ENCODE measurements around the gene BNIP5.
A peak's percentile ranks its signal among the peaks of the same experiment; 100 is the strongest.
"Not testable (repeated sequence)": the region's sequence is repeated elsewhere in the genome, so short reads cannot be mapped to it uniquely, and the experiment has no call there.

Gene BNIP5

DNA sequence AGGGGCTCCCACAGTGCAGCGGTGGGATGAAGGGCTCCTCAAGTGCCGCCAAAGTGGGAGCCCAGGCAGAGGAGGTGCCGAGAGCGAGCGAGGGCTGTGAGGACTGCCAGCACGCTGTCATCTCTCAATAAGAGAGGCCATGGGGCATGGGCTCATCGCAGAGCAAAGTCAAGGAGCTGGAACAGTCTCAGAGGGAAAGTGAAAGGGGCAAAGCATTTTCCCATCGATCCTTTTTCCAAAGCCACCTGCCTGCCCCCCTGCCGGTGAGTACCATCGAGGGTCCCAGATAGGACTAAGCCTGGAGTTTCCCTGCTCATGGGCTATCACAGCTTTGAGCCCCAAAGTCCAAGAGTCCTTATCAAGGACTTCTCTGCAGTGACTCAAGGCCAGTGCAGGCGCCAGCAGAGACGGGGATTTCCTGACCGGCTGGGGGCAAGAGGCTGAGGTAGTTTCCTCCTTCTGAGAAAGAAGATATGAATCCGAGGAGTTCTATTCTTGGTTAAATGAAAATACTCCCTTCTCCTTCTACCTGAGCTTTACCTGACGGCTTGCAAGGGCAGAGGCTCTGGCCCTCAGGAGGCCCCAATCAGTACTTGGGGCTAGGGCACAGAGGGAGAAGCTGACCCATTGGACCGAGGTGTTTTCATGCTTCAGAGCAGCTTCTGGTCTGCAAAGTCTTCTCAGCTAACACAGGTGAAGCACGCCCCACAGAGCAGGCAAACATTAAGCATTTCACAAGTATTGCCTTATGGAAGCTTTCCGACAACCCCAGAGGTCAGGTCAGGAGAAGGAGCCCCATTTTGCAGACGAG, 28.2 kb upstream of the BNIP5 start:
- no peak for DNase-seq

DNA sequence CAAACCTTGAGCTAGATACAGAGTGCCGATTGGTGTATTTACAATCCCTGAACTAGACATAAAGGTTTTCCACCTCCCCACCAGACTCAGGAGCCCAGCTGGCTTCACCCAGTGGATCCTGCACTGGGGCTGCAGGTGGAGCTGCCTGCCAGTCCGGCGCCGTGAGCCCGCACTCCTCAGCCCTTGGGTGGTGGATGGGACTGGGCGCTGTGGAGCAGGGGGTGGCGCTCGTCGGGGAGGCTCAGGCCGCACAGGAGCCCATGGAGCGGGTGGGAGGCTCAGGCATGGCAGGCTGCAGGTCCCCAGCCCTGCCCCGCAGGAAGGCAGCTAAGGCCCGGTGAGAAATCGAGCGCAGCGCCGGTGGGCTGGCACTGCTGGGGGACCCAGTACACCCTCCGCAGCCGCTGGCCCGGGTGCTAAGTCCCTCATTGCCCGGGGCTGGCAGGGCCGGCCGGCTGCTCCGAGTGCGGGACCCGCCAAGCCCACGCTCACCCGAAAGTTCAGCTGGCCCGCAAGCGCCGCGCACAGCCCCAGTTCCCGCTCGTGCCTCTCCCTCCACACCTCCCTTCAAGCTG, 27.5 kb upstream of the BNIP5 start:
- not testable (repeated sequence) for DNase-seq

- not testable (repeated sequence) for DNase-seq
Observed at GRCh38 chr6:36363371-36363752, 26.7 kb upstream of the BNIP5 start.

GRCh38 chr6:36362551-36363370, 26.1 kb upstream of the BNIP5 start:
- DNase-seq, result no peak

DNA sequence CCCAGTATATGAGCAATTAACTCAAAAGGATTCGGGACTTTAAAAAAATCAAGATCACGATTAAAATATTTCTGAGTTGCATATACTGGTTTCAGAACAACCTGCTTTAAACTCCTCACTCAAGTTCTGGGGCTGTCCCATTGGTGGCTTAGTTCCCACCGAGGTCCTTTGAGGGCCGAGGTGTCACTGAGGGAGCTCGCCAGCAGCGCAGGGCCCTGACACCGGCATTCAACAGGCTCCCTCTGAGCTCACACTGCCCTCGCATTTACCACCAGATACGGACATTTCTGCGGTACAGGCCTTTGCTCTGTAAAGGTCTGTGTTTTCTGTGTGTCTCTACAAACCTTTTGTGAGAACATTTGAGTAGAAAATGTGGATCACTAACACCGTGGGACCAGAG, 24.4 kb upstream of the BNIP5 start:
- no peak for DNase-seq

GRCh38 chr6:36360241-36361054, 23.8 kb upstream of the BNIP5 start:
- DNase-seq, result peak; percentile 60

DNA sequence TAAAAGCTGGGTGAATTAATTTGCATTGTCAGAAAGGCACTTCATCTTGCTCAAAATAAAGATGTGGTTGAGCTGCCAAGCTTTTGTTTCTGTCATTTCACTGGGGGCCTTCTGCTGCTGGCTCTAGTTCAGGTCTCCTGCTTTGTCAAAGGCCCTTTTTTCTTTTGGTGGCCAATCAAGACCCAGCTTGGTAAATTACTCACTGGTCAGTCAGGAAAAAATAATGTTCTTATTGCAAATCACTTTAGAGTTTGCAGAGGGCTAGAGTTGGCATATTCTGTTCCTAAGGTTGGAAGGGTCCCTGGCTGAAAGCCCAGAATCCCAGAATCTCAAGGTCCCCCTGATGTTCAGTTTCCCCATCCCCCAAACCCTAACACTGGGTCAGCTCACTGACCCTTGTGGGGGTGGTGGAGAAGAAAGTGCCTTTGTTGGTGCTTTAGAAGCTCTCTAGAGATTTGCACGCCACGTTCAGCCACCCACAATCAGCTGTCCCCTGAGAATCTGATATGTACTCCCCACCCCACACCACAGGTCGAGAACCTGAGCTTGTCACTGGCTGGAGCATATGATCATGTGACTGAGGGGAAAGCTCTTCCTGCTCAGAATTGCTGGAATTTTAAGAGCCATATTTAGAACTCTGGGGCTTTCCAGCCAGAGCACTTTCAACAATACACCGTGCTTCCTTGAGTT, 21.7 kb upstream of the BNIP5 start:
- DNase-seq, result no peak

DNA sequence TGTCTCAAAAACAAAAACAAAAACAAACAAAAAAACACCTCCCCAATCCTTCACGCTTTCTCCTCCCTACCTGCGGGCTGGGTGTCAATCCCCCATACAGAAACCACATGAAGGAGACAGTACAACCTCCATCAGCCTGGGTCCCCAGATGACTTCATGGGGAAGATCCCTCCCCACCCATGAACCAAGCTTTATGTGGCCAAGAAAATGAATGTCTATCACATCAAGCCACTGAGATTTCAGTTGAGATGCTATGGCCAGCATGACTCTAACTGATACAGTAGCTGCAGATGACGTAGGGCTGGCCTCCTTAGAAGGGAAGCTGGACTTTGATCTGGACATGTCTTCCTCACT, 21.2 kb upstream of the BNIP5 start:
- DNase-seq, result no peak

DNA sequence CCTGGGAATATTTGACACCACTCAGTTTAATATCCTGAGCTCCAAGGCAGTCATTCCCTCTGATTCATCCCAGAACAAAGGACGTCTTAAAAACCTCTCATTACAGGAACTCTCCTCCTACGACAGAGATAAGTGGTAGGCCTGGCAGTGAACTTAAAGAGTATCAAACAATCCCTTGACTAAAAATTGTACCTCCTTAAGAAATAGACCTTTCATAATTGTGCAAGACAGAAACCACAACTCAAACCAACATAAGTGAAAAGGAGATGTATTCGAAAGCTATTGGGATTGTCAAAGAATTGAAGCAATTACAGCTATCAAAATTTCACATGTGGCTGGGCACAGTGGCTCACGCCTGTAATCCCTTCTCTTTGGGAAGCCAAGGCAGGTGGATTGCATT, 19.1 kb upstream of the BNIP5 start:
- DNase-seq, result no peak

GRCh38 chr6:36353411-36353915, 16.8 kb upstream of the BNIP5 start:
- no peak for DNase-seq

DNA sequence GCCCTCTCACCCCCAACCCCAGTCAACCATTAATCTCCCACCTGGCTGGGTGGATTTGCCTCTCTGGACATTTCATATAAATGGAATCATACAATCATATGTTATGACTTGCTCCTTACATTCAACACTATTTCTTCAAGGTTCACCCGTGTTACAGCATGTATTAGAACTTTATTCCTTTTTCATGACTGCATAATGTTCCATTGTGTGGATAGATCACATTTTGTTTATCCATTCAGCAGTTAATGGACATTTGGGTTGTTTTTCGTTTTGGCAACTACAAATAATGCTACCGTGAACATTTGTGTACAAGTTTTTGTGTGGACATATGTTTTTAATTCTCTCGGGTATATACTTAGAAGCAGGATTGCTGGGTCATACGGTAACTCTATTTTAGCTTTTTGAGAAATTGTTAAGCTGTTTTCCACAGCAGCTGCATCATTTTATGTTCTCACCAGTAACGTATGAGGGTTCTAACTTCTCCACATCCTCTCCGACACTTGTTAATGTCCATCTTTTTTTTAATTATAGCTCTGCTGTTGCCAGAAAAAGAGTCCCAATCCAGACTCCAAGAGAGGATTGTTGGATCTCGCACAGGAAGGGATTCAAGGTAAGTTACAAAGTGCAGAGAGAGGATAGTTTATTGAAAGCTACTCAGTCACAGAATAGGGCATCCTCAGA, 15.9 kb upstream of the BNIP5 start:
- DNase-seq, result no peak

DNA sequence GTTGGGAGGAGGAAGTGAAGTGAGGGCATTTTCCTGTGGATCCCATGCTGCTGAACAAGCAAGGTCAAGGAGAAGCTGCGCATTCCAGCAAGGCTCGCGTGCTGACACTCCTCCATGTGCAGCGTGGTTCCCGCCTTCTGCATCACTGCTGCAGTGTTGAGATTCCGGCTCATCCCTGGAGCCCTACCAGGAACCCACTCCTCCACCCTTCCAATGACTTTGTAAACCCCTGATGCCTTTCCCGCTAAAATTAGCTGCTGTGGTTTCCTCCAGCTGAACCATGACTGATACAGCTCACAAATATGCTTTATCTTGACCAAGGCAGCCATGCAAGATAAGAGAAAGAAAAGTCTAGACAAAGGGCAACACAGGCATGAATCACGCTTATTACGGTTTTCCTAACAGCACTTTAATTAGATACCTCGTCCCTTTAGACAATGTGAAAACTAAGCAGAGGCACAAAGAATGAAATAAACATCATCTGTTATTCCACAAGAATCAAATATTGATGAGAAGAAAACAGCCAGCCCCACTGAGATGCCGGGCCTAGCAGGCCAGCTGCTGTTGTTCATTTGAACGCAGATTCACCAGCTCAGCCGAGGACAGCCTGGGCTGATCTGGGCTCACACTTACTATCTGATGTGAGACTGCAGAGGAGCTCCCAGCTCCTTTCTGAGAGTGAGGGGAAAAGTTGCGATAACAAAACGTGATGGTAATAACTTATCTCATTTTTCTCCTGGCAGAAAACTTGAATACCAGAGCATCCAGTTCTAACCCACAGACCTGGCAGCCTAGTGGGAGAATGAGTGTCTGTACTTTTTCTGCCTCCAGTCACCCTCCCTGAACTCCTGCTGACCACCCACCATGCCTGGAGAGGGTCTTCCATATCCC, 14.2 kb upstream of the BNIP5 start:
- DNase-seq, result no peak

DNA sequence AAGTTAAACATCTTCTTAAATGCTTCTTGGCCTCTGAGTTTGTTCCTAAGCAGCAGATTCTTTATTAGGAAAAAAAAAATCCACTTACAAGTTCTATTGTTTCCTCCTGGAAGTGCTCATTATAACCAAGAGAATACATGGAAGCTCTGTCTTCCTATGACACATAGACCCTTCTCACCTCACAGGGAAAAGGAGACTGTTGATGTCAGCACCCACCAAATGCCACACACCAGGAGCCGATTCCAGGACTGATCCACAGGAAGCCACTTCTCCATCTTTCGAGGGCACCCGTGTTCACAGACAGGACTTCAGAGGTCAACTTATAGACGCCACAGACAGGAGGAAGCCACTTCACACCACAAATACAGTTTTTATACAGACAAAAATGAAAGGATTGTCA, 13.4 kb upstream of the BNIP5 start:
- DNase-seq, result no peak

- DNase-seq, result no peak
Observed at GRCh38 chr6:36349240-36349639, 12.6 kb upstream of the BNIP5 start.

DNA sequence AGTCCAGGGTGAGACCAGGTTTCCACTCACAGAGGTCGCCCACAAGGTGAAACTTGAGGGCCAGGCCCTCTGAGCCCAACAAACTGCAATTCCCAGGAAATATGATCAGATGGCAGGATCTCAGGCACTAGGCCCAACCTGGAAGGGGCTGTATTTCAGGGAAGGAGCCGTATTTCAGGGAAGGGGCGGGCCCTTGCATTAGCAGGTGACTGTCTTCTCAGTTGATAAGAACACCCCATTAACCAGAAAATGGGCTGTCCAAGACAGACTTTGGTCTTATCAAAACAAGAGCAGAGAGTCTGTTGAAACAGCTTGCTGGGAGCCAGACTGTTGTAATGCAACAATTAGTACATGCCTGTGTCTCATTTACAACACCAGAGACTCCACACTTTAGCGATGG, 10.9 kb upstream of the BNIP5 start:
- no peak for DNase-seq

DNA sequence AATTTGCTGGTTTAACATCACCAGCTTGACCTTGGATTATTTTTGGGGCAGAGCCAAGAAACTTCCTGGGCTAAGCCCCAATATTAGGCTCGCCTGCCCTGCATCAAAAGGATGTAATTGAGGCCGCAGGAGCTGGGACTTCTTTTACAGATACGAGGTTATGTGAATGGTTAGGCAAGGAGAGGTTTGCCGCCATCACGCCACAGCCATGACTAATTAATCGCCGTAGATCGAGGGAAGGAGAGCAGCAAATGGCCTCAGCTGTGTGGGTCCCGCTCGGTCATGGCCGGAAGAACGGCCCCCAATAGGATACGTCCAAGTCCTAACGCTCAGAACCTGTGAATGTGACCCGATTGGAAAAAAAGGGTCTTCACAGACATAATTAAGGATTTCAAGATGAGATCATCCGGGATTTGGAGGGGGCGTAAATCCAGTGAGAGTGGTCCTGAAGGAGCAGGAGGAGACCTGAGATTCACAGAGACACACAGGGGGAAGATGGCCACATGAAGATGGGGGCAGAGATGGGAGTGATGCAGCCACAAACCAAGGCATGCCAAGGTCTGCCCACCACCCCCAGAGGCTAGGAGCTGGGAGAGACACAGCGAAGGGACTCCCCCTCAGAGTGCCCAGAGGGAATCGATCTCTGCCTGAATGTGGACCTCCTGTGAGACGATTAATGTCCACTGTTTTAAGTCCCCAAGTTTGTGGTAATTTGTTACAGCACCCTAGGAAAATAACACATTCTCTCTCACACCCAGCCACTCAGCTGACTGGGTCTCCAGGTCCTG, 10.0 kb upstream of the BNIP5 start:
- no peak for DNase-seq

GRCh38 chr6:36345681-36346466, 9.2 kb upstream of the BNIP5 start:
- DNase-seq, result no peak

- DNase-seq, result no peak
Observed at GRCh38 chr6:36343109-36343680, 6.5 kb upstream of the BNIP5 start.
